ENCODE measurements around the gene FHL2. TPM values are rescaled to one million over a fixed set of nuclear protein-coding genes. Genes with fewer than 3 reads are reported as not detected.

FHL2 gene
- total RNA-seq, 4 donors from 2014 or later, result 14.9 to 31.8 (median 21.4) TPM

- intact Hi-C loops (cut with DNase I; ENCODE audit: low total_unique reads), result no loop called here
- Histone ChIP-seq H3K27ac (peak overlapping the region in 1 of 4 donors; percentile 7), H3K27me3 (no peaks in the 10 kb centered on the region), H3K36me3 (no peaks in the 10 kb centered on the region), H3K4me3 (no peak overlapping the region), H3K9me3 (no peaks in the 10 kb centered on the region), H3K4me1 (peaks cover 41 to 42% of the 10 kb centered on the region in 2 donors)
- in situ Hi-C loops (cut with MboI; ENCODE audit: low sequenced_read_pairs in 4 of 4), result no loop called here
- no peak for TF ChIP-seq POLR2A (IDR thresholded peaks at IDR 0.05)
- no peak for TF ChIP-seq CTCF (IDR thresholded peaks at IDR 0.05 in 4 of 5, conservative IDR thresholded peaks at IDR 0.05 in 1 of 5)
- ATAC-seq, result no peak
- DNase-seq, result no peak
Observed at GRCh38 chr2:105407946-105408743, 9.3 kb upstream of the FHL2 start.

DNA sequence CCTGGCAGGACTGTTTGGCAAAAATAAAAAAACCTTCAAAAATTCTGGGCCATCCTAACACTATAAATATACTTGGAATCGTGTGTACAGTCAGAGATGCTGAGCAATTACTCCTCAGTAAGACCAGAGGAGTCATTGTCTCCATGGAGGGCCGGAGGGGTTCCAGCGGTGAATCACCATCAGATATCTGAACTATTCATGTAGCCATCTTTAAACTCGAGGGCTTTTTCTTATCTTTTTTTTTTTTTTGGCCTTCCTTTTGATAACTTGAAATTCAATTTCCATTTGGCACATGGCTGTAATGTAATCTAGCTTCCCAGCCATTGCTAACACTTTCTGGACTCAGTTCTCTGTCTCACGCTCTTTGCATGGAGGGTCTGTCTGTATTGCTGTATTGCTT is 7.4 kb upstream of the FHL2 start:
- no peak for ATAC-seq
- in situ Hi-C loops (cut with MboI; ENCODE audit: low sequenced_read_pairs in 4 of 4), result no loop called here
- no peak for DNase-seq
- intact Hi-C loops (cut with DNase I; ENCODE audit: low total_unique reads), result no loop called here
- no peak overlapping the region for H3K4me3 ChIP-seq
- H3K4me1 ChIP-seq, result peaks cover 41 to 43% of the 10 kb centered on the region in 2 donors
- no peak overlapping the region for H3K27ac ChIP-seq
- TF ChIP-seq POLR2A (IDR thresholded peaks at IDR 0.05) (no peak), CTCF (IDR thresholded peaks at IDR 0.05 in 4 of 5, conservative IDR thresholded peaks at IDR 0.05 in 1 of 5) (no peak)
- H3K36me3 ChIP-seq, result no peaks in the 10 kb centered on the region
- H3K9me3 ChIP-seq, result no peaks in the 10 kb centered on the region
- H3K27me3 ChIP-seq, result no peaks in the 10 kb centered on the region

GRCh38 chr2:105405291-105405690 is 6.4 kb upstream of the FHL2 start:
- in situ Hi-C loops (cut with MboI; ENCODE audit: low sequenced_read_pairs in 4 of 4), result no loop called here
- TF ChIP-seq CTCF (IDR thresholded peaks at IDR 0.05 in 4 of 5, conservative IDR thresholded peaks at IDR 0.05 in 1 of 5) (no peak), POLR2A (IDR thresholded peaks at IDR 0.05) (no peak)
- no peaks in the 10 kb centered on the region for H3K36me3 ChIP-seq
- no peak for DNase-seq
- peaks cover 32 to 38% of the 10 kb centered on the region in 2 donors for H3K4me1 ChIP-seq
- no peaks in the 10 kb centered on the region for H3K9me3 ChIP-seq
- H3K27ac ChIP-seq, result peak overlapping the region in 1 of 4 donors; percentile 76
- intact Hi-C loops (cut with DNase I; ENCODE audit: low total_unique reads), result no loop called here
- ATAC-seq, result no peak
- no peaks in the 10 kb centered on the region for H3K27me3 ChIP-seq
- H3K4me3 ChIP-seq, result no peak overlapping the region

GRCh38 chr2:105404736-105405135 is 5.9 kb upstream of the FHL2 start:
- intact Hi-C loops (cut with DNase I; ENCODE audit: low total_unique reads), result no loop called here
- H3K4me3 ChIP-seq, result no peak overlapping the region
- ATAC-seq, result no peak

More at GRCh38 chr2:105404736-105405135, 5.9 kb upstream of the FHL2 start:
- no peaks in the 10 kb centered on the region for H3K36me3 ChIP-seq
- H3K4me1 ChIP-seq, result peaks cover 27 to 33% of the 10 kb centered on the region in 2 donors
- peak overlapping the region; percentile 62 to 76 (median 64) for H3K27ac ChIP-seq
- no peak for DNase-seq
- no peaks in the 10 kb centered on the region for H3K9me3 ChIP-seq
- in situ Hi-C loops (cut with MboI; ENCODE audit: low sequenced_read_pairs in 4 of 4), result no loop called here
- H3K27me3 ChIP-seq, result no peaks in the 10 kb centered on the region
- TF ChIP-seq CTCF (IDR thresholded peaks at IDR 0.05 in 4 of 5, conservative IDR thresholded peaks at IDR 0.05 in 1 of 5) (no peak), POLR2A (IDR thresholded peaks at IDR 0.05) (no peak)

Data from gastrocnemius medialis (tissue), 4 donors.